ENCODE results near the gene MYBL2.

DNA sequence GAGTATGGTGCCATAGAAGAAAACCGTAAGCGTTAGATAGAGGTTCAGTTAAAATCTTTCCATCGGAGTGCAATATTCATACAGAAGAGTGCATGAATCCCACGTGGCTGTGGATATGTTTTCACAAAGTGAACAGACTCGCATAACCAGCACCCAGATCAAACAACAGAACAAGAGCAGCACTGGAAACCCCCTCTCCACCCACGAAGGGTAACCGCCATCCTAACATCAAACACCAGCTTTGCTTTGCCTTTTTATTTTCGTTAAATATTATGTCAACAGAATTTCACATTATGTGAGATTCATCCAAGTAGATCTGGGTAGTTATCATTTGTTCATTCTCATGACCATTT is 55.2 kb downstream of the MYBL2 start:
- TF ChIP-seq, protein P1, sequence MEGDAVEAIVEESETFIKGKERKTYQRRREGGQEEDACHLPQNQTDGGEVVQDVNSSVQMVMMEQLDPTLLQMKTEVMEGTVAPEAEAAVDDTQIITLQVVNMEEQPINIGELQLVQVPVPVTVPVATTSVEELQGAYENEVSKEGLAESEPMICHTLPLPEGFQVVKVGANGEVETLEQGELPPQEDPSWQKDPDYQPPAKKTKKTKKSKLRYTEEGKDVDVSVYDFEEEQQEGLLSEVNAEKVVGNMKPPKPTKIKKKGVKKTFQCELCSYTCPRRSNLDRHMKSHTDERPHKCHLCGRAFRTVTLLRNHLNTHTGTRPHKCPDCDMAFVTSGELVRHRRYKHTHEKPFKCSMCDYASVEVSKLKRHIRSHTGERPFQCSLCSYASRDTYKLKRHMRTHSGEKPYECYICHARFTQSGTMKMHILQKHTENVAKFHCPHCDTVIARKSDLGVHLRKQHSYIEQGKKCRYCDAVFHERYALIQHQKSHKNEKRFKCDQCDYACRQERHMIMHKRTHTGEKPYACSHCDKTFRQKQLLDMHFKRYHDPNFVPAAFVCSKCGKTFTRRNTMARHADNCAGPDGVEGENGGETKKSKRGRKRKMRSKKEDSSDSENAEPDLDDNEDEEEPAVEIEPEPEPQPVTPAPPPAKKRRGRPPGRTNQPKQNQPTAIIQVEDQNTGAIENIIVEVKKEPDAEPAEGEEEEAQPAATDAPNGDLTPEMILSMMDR (IDR thresholded peaks at IDR 0.05), result no peak
- TF ChIP-seq POLR2A (IDR thresholded peaks at IDR 0.05) (no peak), POLR2AphosphoS5 (IDR thresholded peaks at IDR 0.05) (no peak), EP300 (IDR thresholded peaks at IDR 0.05) (no peak)

All from gastroesophageal sphincter (tissue), 3 donors.